ENCODE data around the gene PXK. TPM values are rescaled to one million over a fixed set of nuclear protein-coding genes. Genes with fewer than 3 reads are reported as not detected.

The PXK gene
- total and polyA plus RNA-seq, 10 of the 15 experiments (the other 5 are each of a cell fraction or from before 2014, with no cell fraction given), result 8.4 to 38.0 (median 27.6) TPM

DNA sequence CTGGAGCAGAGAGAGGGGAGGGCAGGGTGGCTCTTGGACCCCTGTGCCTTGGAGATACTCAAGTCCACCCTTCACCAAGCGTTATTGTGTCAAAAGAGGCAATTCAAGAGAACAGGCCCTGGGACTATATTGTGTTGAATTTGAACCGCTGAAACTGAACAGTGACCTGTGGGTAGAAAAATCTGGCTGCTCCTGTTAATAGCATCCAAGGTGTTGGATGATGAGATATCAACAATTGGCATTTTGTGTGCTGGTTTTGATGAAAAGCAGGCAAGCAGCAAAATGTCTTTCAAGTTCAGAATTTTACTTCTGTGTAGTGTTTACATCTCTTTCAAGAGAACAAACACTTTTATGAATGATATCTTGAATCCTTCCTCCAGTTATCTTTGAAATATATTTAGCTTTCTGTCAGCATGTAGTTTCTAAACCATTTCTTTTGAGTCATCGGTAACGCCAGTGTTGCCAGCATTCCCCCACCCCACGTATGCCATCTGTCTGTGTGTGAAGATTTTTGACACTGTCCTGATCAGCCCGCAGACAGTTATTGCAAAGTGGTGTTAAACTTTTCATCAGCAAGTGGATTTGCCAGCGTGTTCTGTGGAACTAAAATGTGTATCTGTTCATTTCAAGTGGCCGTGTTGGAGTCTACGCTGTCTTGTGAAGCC, 66.1 kb downstream of the PXK start (continued):
- TF ChIP-seq, protein P1, sequence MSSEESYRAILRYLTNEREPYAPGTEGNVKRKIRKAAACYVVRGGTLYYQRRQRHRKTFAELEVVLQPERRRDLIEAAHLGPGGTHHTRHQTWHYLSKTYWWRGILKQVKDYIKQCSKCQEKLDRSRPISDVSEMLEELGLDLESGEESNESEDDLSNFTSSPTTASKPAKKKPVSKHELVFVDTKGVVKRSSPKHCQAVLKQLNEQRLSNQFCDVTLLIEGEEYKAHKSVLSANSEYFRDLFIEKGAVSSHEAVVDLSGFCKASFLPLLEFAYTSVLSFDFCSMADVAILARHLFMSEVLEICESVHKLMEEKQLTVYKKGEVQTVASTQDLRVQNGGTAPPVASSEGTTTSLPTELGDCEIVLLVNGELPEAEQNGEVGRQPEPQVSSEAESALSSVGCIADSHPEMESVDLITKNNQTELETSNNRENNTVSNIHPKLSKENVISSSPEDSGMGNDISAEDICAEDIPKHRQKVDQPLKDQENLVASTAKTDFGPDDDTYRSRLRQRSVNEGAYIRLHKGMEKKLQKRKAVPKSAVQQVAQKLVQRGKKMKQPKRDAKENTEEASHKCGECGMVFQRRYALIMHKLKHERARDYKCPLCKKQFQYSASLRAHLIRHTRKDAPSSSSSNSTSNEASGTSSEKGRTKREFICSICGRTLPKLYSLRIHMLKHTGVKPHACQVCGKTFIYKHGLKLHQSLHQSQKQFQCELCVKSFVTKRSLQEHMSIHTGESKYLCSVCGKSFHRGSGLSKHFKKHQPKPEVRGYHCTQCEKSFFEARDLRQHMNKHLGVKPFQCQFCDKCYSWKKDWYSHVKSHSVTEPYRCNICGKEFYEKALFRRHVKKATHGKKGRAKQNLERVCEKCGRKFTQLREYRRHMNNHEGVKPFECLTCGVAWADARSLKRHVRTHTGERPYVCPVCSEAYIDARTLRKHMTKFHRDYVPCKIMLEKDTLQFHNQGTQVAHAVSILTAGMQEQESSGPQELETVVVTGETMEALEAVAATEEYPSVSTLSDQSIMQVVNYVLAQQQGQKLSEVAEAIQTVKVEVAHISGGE (CRISPR knock-in tag; IDR thresholded peaks at IDR 0.05), result no peak

DNA sequence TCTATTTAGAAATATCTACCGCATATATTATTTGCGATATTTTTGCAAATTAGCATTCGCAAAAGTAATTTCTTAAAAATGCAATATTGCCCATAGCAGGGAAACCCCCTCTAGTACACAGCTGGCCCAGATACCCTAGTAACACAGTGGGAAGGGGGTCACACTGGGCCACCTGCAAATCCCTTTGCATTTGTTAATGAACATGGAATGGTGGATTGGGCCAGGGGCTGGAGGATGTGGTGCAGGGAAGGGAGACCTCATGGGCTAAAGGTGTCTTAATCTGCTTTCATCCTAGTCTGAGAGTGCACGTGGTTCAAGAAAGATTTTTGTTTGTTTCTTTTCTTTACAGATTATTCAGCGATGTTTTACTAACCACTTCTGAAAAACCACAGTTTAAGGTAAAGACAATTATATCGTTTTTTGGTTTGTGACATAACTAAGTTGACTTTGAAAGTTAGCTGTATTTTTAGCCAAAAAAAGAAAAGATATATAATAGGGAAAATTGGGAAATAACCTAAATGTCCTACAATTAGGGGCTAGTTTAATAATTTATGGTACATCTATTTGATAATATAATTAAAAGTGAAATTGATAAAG, 70.9 kb downstream of the PXK start:
- ATAC-seq (no peak), FAIRE-seq (no peak), DNase-seq (ENCODE audit: low read depth, low spot score) (no peak)
- ChIA-PET POLR2A (no interaction called here), RAD21 (ENCODE audit: unreplicated experiment) (interaction anchor here (0.6 to 1.0 kb wide), 2 partner anchors 17 to 69 kb away, joined by 3 read pairs; no protein-coding TSS in a partner anchor), CTCF (interaction anchor here (0.7 to 1.6 kb wide), 4 partner anchors 9 to 96 kb away, joined by 3 to 5 read pairs (median 4); no protein-coding TSS in a partner anchor), SMC1A (ENCODE audit: uncharacterized antibody, unreplicated experiment) (interaction anchor here (1.0 to 1.8 kb wide), 5 partner anchors 8 to 70 kb away, joined by 3 to 5 read pairs (median 4); no protein-coding TSS in a partner anchor)
- WGBS (ENCODE audit: insufficient coverage, insufficient replicate concordance, low lambda C conversion rate, missing lambda C conversion rate), result 47% methylated on average over 6 of the region's 6 CpGs
- Histone ChIP-seq H3K4me1 (ENCODE audit: control insufficient read depth, insufficient read depth, low read length) (no peaks in the 10 kb centered on the region), H3K27ac (ENCODE audit: control insufficient read depth, insufficient read depth) (no peak overlapping the region), H3K4me3 (no peak overlapping the region), H3K9me3 (replicated peaks; ENCODE audit: control insufficient read depth, insufficient read depth, low read length) (no peaks in the 10 kb centered on the region), H3K36me3 (ENCODE audit: control insufficient read depth in 2 of 2, insufficient read depth in 2 of 2, low read length in 1 of 2) (peaks cover 0 to 5% of the 10 kb centered on the region in 2 experiments; a peak in 3 of 4 replicates), H4K20me1 (ENCODE audit: control insufficient read depth, insufficient read depth) (no peaks in the 10 kb centered on the region), H3K79me2 (ENCODE audit: control insufficient read depth, insufficient read depth, low read length) (no peaks in the 10 kb centered on the region), H3K4me2 (ENCODE audit: control insufficient read depth, insufficient read depth) (no peak overlapping the region), H3K9ac (ENCODE audit: control insufficient read depth, insufficient read depth, low read length) (no peak overlapping the region), H2AFZ (ENCODE audit: control insufficient read depth, low read depth, low read length) (no peak overlapping the region), H3K27me3 (replicated peaks in 1 of 2; ENCODE audit: control insufficient read depth in 2 of 2, insufficient read depth in 2 of 2, low read length in 1 of 2) (no peaks in the 10 kb centered on the region)
- in situ Hi-C loops (cut with MboI), result no loop called here
- intact Hi-C loops (cut with micrococcal nuclease; ENCODE audit: unreplicated experiment), result no loop called here
- BruUV-seq (replicated peaks), result no TSS peak
- TF ChIP-seq, protein P2, sequence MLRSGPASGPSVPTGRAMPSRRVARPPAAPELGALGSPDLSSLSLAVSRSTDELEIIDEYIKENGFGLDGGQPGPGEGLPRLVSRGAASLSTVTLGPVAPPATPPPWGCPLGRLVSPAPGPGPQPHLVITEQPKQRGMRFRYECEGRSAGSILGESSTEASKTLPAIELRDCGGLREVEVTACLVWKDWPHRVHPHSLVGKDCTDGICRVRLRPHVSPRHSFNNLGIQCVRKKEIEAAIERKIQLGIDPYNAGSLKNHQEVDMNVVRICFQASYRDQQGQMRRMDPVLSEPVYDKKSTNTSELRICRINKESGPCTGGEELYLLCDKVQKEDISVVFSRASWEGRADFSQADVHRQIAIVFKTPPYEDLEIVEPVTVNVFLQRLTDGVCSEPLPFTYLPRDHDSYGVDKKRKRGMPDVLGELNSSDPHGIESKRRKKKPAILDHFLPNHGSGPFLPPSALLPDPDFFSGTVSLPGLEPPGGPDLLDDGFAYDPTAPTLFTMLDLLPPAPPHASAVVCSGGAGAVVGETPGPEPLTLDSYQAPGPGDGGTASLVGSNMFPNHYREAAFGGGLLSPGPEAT (IDR thresholded peaks at IDR 0.05; ENCODE audit: low read depth), result no peak
- TF ChIP-seq POLR2A (IDR thresholded peaks at IDR 0.05; ENCODE audit: low read depth, low read length) (no peak), RUNX3 (IDR thresholded peaks at IDR 0.05; ENCODE audit: low read length) (peak; percentile 63; the same call in 1 of the 2 replicates), PAX5 (IDR thresholded peaks at IDR 0.05; ENCODE audit: borderline replicate concordance, low read depth, low read length) (no peak), TCF7 (IDR thresholded peaks at IDR 0.05; ENCODE audit: borderline replicate concordance) (0 out of 2 replicates have a peak, but pooled peaks have one; percentile 58), NFYB (IDR thresholded peaks at IDR 0.05; ENCODE audit: insufficient read depth, low read depth, low read length) (no peak)
- TF ChIP-seq, protein P3, sequence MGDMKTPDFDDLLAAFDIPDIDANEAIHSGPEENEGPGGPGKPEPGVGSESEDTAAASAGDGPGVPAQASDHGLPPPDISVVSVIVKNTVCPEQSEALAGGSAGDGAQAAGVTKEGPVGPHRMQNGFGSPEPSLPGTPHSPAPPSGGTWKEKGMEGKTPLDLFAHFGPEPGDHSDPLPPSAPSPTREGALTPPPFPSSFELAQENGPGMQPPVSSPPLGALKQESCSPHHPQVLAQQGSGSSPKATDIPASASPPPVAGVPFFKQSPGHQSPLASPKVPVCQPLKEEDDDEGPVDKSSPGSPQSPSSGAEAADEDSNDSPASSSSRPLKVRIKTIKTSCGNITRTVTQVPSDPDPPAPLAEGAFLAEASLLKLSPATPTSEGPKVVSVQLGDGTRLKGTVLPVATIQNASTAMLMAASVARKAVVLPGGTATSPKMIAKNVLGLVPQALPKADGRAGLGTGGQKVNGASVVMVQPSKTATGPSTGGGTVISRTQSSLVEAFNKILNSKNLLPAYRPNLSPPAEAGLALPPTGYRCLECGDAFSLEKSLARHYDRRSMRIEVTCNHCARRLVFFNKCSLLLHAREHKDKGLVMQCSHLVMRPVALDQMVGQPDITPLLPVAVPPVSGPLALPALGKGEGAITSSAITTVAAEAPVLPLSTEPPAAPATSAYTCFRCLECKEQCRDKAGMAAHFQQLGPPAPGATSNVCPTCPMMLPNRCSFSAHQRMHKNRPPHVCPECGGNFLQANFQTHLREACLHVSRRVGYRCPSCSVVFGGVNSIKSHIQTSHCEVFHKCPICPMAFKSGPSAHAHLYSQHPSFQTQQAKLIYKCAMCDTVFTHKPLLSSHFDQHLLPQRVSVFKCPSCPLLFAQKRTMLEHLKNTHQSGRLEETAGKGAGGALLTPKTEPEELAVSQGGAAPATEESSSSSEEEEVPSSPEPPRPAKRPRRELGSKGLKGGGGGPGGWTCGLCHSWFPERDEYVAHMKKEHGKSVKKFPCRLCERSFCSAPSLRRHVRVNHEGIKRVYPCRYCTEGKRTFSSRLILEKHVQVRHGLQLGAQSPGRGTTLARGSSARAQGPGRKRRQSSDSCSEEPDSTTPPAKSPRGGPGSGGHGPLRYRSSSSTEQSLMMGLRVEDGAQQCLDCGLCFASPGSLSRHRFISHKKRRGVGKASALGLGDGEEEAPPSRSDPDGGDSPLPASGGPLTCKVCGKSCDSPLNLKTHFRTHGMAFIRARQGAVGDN (IDR thresholded peaks at IDR 0.05), result no peak
- TF ChIP-seq, protein P4, sequence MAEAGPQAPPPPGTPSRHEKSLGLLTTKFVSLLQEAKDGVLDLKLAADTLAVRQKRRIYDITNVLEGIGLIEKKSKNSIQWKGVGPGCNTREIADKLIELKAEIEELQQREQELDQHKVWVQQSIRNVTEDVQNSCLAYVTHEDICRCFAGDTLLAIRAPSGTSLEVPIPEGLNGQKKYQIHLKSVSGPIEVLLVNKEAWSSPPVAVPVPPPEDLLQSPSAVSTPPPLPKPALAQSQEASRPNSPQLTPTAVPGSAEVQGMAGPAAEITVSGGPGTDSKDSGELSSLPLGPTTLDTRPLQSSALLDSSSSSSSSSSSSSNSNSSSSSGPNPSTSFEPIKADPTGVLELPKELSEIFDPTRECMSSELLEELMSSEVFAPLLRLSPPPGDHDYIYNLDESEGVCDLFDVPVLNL (IDR thresholded peaks at IDR 0.05; ENCODE audit: low read depth, low read length), result no peak
